ENCODE results near the gene ICAM1. TPM values are rescaled to one million over a fixed set of nuclear protein-coding genes. Genes with fewer than 3 reads are reported as not detected.
A peak's percentile ranks its signal among the peaks of the same experiment; 100 is the strongest.

ICAM1 gene
- total and polyA plus RNA-seq, 2 of the 8 experiments (the other 6 are each of a cell fraction or from before 2014, with no cell fraction given): 4.0 to 9.4 TPM

- Histone ChIP-seq H3K14ac (ENCODE audit: insufficient read length) (no peak overlapping the region), H3K79me1 (ENCODE audit: low read depth, low read length) (no peaks in the 10 kb centered on the region), H2BK120ac (replicated peaks; ENCODE audit: low read depth, low read length) (no peak overlapping the region), H3K27ac (ENCODE audit: low read depth, low read length) (no peak overlapping the region), H4K8ac (ENCODE audit: extremely low read depth, insufficient read depth, low read length) (peak overlapping the region; percentile 45; the same call in 1 of the 2 replicates), H3K23ac (ENCODE audit: insufficient read length) (no peak overlapping the region), H2BK15ac (ENCODE audit: low read length) (no peak overlapping the region), H3K9me3 (ENCODE audit: insufficient read depth in 2 of 2, low read depth in 1 of 2, low read length in 1 of 2) (no peaks in the 10 kb centered on the region), H4K91ac (replicated peaks; ENCODE audit: insufficient read length, low read length) (no peak overlapping the region), H3K18ac (ENCODE audit: extremely low read depth, low read length) (no peak overlapping the region), H3K79me2 (ENCODE audit: control insufficient read depth in 1 of 2, insufficient read depth in 2 of 2, low read length in 2 of 2) (no peaks in the 10 kb centered on the region), H4K5ac (ENCODE audit: insufficient read length, low read depth, low read length) (no peak overlapping the region), H3K4me2 (ENCODE audit: insufficient read depth in 1 of 2, low read depth in 2 of 2, low read length in 2 of 2) (no peak overlapping the region), H2AK5ac (ENCODE audit: low read depth, low read length) (no peak overlapping the region), H3K56ac (replicated peaks; ENCODE audit: insufficient read length, low read depth, low read length) (no peak overlapping the region), H2BK5ac (ENCODE audit: low read depth, low read length) (no peak overlapping the region), H3K23me2 (ENCODE audit: low read depth, low read length) (no peaks in the 10 kb centered on the region), H4K20me1 (replicated peaks in 1 of 2; ENCODE audit: control insufficient read depth in 1 of 2, insufficient read depth in 2 of 2, low read length in 2 of 2) (peaks cover 0 to 6% of the 10 kb centered on the region in 2 experiments), H3K27me3 (replicated peaks in 1 of 4; ENCODE audit: control insufficient read depth in 3 of 4, extremely low read depth in 1 of 4, insufficient read depth in 3 of 4, low read length in 3 of 4) (no peaks in the 10 kb centered on the region), H3K9ac (replicated peaks in 1 of 4; ENCODE audit: extremely low read depth in 1 of 4, low read depth in 3 of 4, low read length in 3 of 4) (no peak overlapping the region), H3K36me3 (ENCODE audit: control insufficient read depth in 2 of 4, insufficient read depth in 4 of 4, low read length in 3 of 4) (peaks cover 4 to 26% (median 14%) of the 10 kb centered on the region in 4 experiments; a peak in 5 of 8 replicates), H3K4ac (replicated peaks; ENCODE audit: insufficient read length, low read depth, low read length) (no peak overlapping the region), H3K4me1 (replicated peaks in 1 of 4; ENCODE audit: control insufficient read depth in 3 of 4, insufficient read depth in 4 of 4, low read length in 3 of 4) (peaks cover 0 to 2% (median 0%) of the 10 kb centered on the region in 4 experiments; a peak in 2 of 7 replicates), H2BK12ac (ENCODE audit: low read depth, low read length) (no peak overlapping the region), H2BK20ac (ENCODE audit: low read length) (no peak overlapping the region), H3K4me3 (ENCODE audit: extremely low read depth in 1 of 4, insufficient read depth in 2 of 4, low read depth in 3 of 4, low read length in 4 of 4) (no peak overlapping the region), H2AFZ (ENCODE audit: low read length) (no peak overlapping the region)
- FAIRE-seq (peak; percentile 62), DNase-seq (ENCODE audit: low read depth in 1 of 2, low spot score in 2 of 2) (peak; percentile 69 to 91)
- CTCF ChIA-PET (ENCODE audit: partially characterized antibody): interaction anchor here (0.6 to 5.4 kb wide), 65 partner anchors 7 to 253 kb away, joined by 3 to 68 read pairs (median 4); partner anchors contain the start of genes FDX2, ICAM1, ICAM4 and ICAM5
- no peak for TF ChIP-seq KDM5A (IDR thresholded peaks at IDR 0.05; ENCODE audit: low read length)
- TF ChIP-seq SIN3A (conservative IDR thresholded peaks at IDR 0.05 in 1 of 2, IDR thresholded peaks at IDR 0.05 in 1 of 2; ENCODE audit: low read depth in 1 of 2, low read length in 2 of 2): 0 out of 4 replicates have a peak, but pooled peaks of 1 of the 2 experiments have one; percentile 9
- peak; percentile 76 to 80 for TF ChIP-seq RAD21 (IDR thresholded peaks at IDR 0.05 in 1 of 2, conservative IDR thresholded peaks at IDR 0.05 in 1 of 2; ENCODE audit: low read depth in 2 of 2, low read length in 2 of 2)
- peak; percentile 76 to 86 (median 81) for TF ChIP-seq CTCF (IDR thresholded peaks at IDR 0.05; ENCODE audit: control extremely low read depth in 1 of 3, insufficient read depth in 1 of 3, low read depth in 1 of 3, low read length in 3 of 3)
- TF ChIP-seq TCF12 (IDR thresholded peaks at IDR 0.05; ENCODE audit: low read depth, low read length): no peak
- WGBS, 2 experiments (ENCODE audit: extremely low coverage in 1 of 2, insufficient coverage in 1 of 2, insufficient read length in 1 of 2, insufficient replicate concordance in 2 of 2, low coverage in 1 of 2, low lambda C conversion rate in 2 of 2, missing lambda C conversion rate in 1 of 2): 64% methylated on average over 21 of the region's 32 CpGs; no CpG with 5 or more reads in 1 of the 2 experiments
- POLR2A ChIA-PET (ENCODE audit: partially characterized antibody): interaction anchor here (0.8 to 3.2 kb wide), 12 partner anchors 9 to 146 kb away, joined by 3 to 18 read pairs (median 6); partner anchors contain the start of genes DNMT1, ICAM1 and TYK2
These were observed 11.6 kb upstream of the ICAM1 start for GRCh38 chr19:10259162-10259905.

Measured in H1 (cell line).